ENCODE measurements around the gene PGAM2.
"Not testable (repeated sequence)": the region's sequence is repeated elsewhere in the genome, so short reads cannot be mapped to it uniquely, and the experiment has no call there.

The PGAM2 gene

GRCh38 chr7:44018857-44019807 lies 46.2 kb downstream of the PGAM2 start:
- peak; percentile 83 for DNase-seq

- not testable (repeated sequence) for DNase-seq
These were observed 50.3 kb downstream of the PGAM2 start for GRCh38 chr7:44015090-44015489.
